CD4-positive, alpha-beta memory T cell (primary cell): Measurements from ENCODE around the gene ZNF423. TPM values are rescaled to one million over a fixed set of nuclear protein-coding genes. Genes with fewer than 3 reads are reported as not detected.
A peak's percentile ranks its signal among the peaks of the same experiment; 100 is the strongest.

Experiments used
- CTCF ChIA-PET: fragments of 350-600 bp; sonication (Branson Sonifier 250); formaldehyde crosslinking; loops from one replicate; lab custom pipeline; 2021; ENCODE audit warnings: inconsistent platforms; ENCODE audit not compliant: partially characterized antibody; lab: Charles Lee
- POLR2A ChIA-PET: fragments of 350-600 bp; sonication (Branson Sonifier 250); formaldehyde crosslinking; loops from one replicate; lab custom pipeline; 2021; ENCODE audit not compliant: partially characterized antibody; lab: Charles Lee
- DNase-seq, 5 donors: peaks; one replicate each; pipeline versions ENCODE4 v3.0.0 to v3.0.0-alpha.2; 2020 to 2022; ENCODE audit warnings: mixed read lengths in 1 of 5
- H3K27ac ChIP-seq: one replicate; pipeline ENCODE4 v1.7.0; 2013; ENCODE audit warnings: low read depth, low read length
- H3K27me3 ChIP-seq: 2 replicates; pipeline ENCODE4 v1.7.0; 2013; ENCODE audit warnings: mild to moderate bottlenecking, low read length, moderate library complexity; ENCODE audit not compliant: insufficient read depth
- H3K36me3 ChIP-seq: 2 replicates; pipeline ENCODE4 v1.7.0; 2013; ENCODE audit warnings: mild to moderate bottlenecking, low read length, moderate library complexity; ENCODE audit not compliant: insufficient read depth
- H3K4me1 ChIP-seq: 2 replicates; pipeline ENCODE4 v1.7.0; 2013; ENCODE audit warnings: mild to moderate bottlenecking, low read length, moderate library complexity; ENCODE audit not compliant: insufficient read depth
- H3K4me3 ChIP-seq, 2 donors: one replicate each; pipeline ENCODE4 v1.7.0; 2013; ENCODE audit warnings: low read length in 2 of 2, mild to moderate bottlenecking in 1 of 2
- H3K9me3 ChIP-seq, 2 donors: one replicate each; pipeline ENCODE4 v1.7.0; 2013; ENCODE audit warnings: low read length in 2 of 2, control low read depth in 1 of 2; ENCODE audit not compliant: control insufficient read depth in 1 of 2
- H3K27ac Mint-ChIP-seq, 7 donors: one replicate each; pipeline ENCODE4 v1.8.0; 2020 to 2021; ENCODE audit warnings: mixed read lengths in 7 of 7, mild to moderate bottlenecking in 6 of 7, inconsistent platforms in 3 of 7, moderate library complexity in 3 of 7
- H3K27me3 Mint-ChIP-seq, 2 donors: one replicate each; pipeline ENCODE4 v1.8.0; 2020 to 2021; ENCODE audit warnings: mixed read lengths in 2 of 2
- H3K36me3 Mint-ChIP-seq, 2 donors: one replicate each; pipeline ENCODE4 v1.8.0; 2020 to 2021; ENCODE audit warnings: mixed read lengths in 2 of 2, inconsistent platforms in 1 of 2, mild to moderate bottlenecking in 1 of 2
- H3K4me1 Mint-ChIP-seq, 4 donors: one replicate each; pipeline ENCODE4 v1.8.0; 2020 to 2021; ENCODE audit warnings: mixed read lengths in 4 of 4, mild to moderate bottlenecking in 1 of 4
- H3K4me3 Mint-ChIP-seq, 8 donors: one replicate each; pipeline ENCODE4 v1.8.0; 2020 to 2021; ENCODE audit warnings: mixed read lengths in 8 of 8, mild to moderate bottlenecking in 7 of 8, moderate library complexity in 6 of 8, inconsistent platforms in 3 of 8
- H3K9me3 Mint-ChIP-seq, 8 donors: one replicate each; pipeline ENCODE4 v1.8.0; 2020 to 2021; ENCODE audit warnings: mixed read lengths in 8 of 8, mild to moderate bottlenecking in 5 of 8, inconsistent platforms in 3 of 8, moderate library complexity in 1 of 8
- intact Hi-C: fragments of 100-400 bp; cut with micrococcal nuclease; formaldehyde crosslinking; loops from one replicate; pipeline ENCODE4 v1.15.1; 2023
- polyA plus RNA-seq, 2 donors: library from polyadenylated mRNA; unstranded; fragments of 300-500 nt; fragmentation: Illumina TruSeq; gene quantifications; one replicate each; pipeline ENCODE4 v1.2.3, GENCODE V29; 2021
- total RNA-seq, 2 experiments: library from RNA; stranded (reverse); gene quantifications; one replicate each; pipeline ENCODE4 v1.2.3, GENCODE V29; 2021

The ZNF423 gene
- total and polyA plus RNA-seq, 4 experiments from 2014 or later, result not detected

DNA sequence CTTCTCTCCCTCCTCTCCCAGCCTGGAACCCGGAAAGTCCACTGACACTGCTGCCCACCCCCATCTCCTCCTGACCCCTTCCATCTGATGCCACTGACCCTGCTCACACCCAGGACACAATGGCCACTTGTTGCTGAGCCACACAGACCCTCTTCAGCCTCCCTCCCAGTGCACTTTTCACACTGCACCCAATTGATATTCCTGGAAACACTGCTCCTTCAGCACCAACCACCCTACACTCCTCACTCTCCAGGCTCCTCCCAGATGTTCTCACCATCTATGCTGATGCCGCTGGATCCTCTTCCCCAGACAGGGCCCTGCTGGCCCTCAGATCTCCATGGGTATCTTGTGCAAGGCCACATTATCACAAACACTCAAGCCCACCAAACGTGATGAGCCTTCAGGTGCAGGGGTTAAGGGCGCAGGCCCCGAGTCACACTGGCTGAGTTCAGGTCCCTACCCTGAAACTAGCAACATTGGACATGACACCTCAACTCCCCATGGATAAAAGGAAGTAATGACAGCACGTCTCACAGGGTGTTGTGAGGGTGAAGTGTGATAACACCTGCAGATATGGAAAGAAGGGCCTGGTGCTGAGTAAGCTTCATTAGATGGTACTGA lies 238.1 kb downstream of the ZNF423 start:
- no peaks in the 10 kb centered on the region for H3K27me3 ChIP-seq
- H3K27me3 Mint-ChIP-seq, result no peaks in the 10 kb centered on the region
- H3K4me3 Mint-ChIP-seq, result no peak overlapping the region
- no peak for DNase-seq
- no peaks in the 10 kb centered on the region for H3K4me1 ChIP-seq
- H3K27ac ChIP-seq, result no peak overlapping the region
- ChIA-PET POLR2A (no interaction called here), CTCF (no interaction called here)
- no peaks in the 10 kb centered on the region for H3K9me3 ChIP-seq
- H3K9me3 Mint-ChIP-seq, result no peaks in the 10 kb centered on the region
- no peaks in the 10 kb centered on the region for H3K36me3 Mint-ChIP-seq
- no peaks in the 10 kb centered on the region for H3K4me1 Mint-ChIP-seq
- intact Hi-C loops, result no loop called here
- H3K36me3 ChIP-seq, result no peaks in the 10 kb centered on the region
- H3K27ac Mint-ChIP-seq, result no peak overlapping the region
- no peak overlapping the region for H3K4me3 ChIP-seq

DNA sequence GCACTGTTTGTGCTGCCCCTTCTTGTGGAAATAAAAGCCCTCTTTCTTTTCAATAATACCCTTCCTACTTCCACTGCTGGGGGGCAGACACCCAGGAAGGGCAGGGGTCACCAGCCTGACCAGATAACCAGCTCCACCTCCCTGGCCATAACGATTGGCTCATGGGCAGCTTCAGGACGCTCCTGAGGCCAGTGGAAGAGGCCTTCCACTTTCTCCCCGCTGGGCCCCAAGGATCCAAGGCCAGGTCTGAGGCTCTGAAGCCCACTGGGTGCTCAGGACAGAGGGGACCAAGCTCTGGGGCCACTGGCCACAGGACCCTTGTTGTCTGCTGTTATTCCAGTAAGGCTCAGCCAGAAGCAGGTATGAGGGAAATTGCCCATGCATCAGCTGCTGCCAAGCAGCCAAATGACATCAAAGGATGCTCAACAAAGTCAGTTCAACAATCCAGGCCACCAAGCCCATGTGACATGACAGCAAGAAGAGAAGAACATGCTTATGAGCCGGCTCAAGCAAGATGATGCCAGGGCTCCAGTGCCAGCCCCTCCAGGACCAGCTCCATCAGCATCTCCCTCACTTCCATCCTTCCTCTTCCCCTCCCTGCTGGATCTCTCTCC lies 238.8 kb downstream of the ZNF423 start:
- Histone ChIP-seq H3K27ac (no peak overlapping the region), H3K9me3 (no peaks in the 10 kb centered on the region), H3K4me1 (no peaks in the 10 kb centered on the region), H3K27me3 (no peaks in the 10 kb centered on the region), H3K36me3 (no peaks in the 10 kb centered on the region), H3K4me3 (no peak overlapping the region)
- CTCF ChIA-PET, result no interaction called here
- Mint-ChIP-seq H3K36me3 (no peaks in the 10 kb centered on the region), H3K27ac (no peak overlapping the region), H3K4me1 (no peaks in the 10 kb centered on the region), H3K4me3 (no peak overlapping the region), H3K27me3 (no peaks in the 10 kb centered on the region), H3K9me3 (no peaks in the 10 kb centered on the region)
- POLR2A ChIA-PET, result no interaction called here
- DNase-seq, result no peak
- intact Hi-C loops, result no loop called here

DNA sequence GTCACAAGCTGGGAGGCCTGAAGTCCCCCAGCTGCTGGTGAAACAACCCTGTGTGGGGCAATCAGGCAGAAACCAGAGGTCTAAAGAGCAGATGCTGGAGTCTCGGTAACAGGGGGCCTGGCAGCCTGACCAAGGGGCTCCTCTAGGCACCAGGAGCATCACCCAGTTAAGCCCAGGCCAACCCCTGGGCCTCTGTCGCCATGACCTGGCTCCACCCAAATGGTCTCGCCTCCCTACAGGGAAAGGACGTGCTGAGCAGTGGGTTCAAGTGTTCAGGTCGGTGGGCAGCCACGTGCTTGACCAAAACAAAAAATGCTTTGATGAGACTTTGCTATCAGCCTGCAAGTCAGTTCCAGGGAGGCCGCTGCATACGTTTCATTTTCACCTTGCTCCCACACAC lies 240.3 kb downstream of the ZNF423 start:
- no peak for DNase-seq
- ChIA-PET CTCF (no interaction called here), POLR2A (no interaction called here)
- Histone ChIP-seq H3K9me3 (no peaks in the 10 kb centered on the region), H3K27ac (no peak overlapping the region), H3K4me1 (no peaks in the 10 kb centered on the region), H3K36me3 (no peaks in the 10 kb centered on the region), H3K27me3 (no peaks in the 10 kb centered on the region), H3K4me3 (no peak overlapping the region)
- intact Hi-C loops, result no loop called here
- H3K27me3 Mint-ChIP-seq, result peaks cover 0 to 3% of the 10 kb centered on the region in 2 donors
- H3K9me3 Mint-ChIP-seq, result no peaks in the 10 kb centered on the region
- H3K27ac Mint-ChIP-seq, result no peak overlapping the region
- no peak overlapping the region for H3K4me3 Mint-ChIP-seq
- H3K36me3 Mint-ChIP-seq, result no peaks in the 10 kb centered on the region
- no peaks in the 10 kb centered on the region for H3K4me1 Mint-ChIP-seq

DNA sequence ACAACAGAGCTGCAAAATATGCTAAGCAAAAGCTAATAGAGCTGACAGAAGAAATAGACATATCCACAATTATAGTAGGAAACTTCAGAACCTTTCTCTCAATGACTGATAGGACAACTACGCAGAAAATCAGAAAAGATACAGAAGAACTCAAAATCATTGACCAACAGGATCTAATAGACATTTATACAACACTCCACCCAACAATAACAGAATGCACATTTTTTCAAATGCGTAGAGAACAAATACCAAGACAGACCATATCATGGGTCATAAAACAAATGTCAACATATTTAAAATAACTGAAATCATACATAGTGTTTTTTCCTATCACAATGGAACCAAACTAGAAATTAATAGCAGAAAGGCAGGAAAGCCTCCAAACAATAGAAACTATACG lies 244.9 kb downstream of the ZNF423 start:
- DNase-seq, result no peak
- Histone ChIP-seq H3K4me1 (no peaks in the 10 kb centered on the region), H3K27me3 (no peaks in the 10 kb centered on the region), H3K36me3 (no peaks in the 10 kb centered on the region), H3K4me3 (no peak overlapping the region), H3K27ac (no peak overlapping the region), H3K9me3 (no peaks in the 10 kb centered on the region)
- Mint-ChIP-seq H3K27ac (no peak overlapping the region), H3K4me1 (no peaks in the 10 kb centered on the region), H3K36me3 (no peaks in the 10 kb centered on the region), H3K27me3 (peaks cover 14 to 25% of the 10 kb centered on the region in 2 donors), H3K9me3 (no peaks in the 10 kb centered on the region), H3K4me3 (no peak overlapping the region)
- ChIA-PET POLR2A (no interaction called here), CTCF (no interaction called here)
- intact Hi-C loops, result no loop called here

DNA sequence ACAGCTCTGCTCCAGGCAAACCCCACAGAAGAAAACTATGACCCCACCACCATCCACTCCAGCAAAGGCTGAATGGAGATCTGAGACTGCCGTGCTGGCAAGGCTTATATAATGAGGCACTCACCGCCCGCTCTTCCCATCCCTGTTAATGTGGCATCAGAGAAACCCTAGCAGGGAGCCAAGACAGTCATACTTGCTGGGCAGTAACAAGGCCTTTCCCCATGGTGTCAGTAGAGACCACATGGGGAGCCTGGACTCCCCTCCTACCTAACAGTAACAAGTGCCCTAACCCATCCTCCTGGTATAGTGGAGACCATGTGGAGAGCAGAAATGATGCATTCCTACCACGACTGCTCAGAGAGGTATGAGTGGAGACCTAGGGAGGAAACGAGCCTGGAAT lies 247.1 kb downstream of the ZNF423 start:
- H3K9me3 Mint-ChIP-seq, result no peaks in the 10 kb centered on the region
- no peak for DNase-seq
- no peak overlapping the region for H3K4me3 Mint-ChIP-seq
- Histone ChIP-seq H3K9me3 (no peaks in the 10 kb centered on the region), H3K4me3 (no peak overlapping the region), H3K27ac (no peak overlapping the region), H3K27me3 (peaks cover 3% of the 10 kb centered on the region), H3K4me1 (no peaks in the 10 kb centered on the region), H3K36me3 (no peaks in the 10 kb centered on the region)
- H3K27ac Mint-ChIP-seq, result no peak overlapping the region
- CTCF ChIA-PET, result no interaction called here
- peaks cover 21 to 29% of the 10 kb centered on the region in 2 donors for H3K27me3 Mint-ChIP-seq
- no peaks in the 10 kb centered on the region for H3K4me1 Mint-ChIP-seq
- H3K36me3 Mint-ChIP-seq, result no peaks in the 10 kb centered on the region
- POLR2A ChIA-PET, result no interaction called here
- intact Hi-C loops, result no loop called here

DNA sequence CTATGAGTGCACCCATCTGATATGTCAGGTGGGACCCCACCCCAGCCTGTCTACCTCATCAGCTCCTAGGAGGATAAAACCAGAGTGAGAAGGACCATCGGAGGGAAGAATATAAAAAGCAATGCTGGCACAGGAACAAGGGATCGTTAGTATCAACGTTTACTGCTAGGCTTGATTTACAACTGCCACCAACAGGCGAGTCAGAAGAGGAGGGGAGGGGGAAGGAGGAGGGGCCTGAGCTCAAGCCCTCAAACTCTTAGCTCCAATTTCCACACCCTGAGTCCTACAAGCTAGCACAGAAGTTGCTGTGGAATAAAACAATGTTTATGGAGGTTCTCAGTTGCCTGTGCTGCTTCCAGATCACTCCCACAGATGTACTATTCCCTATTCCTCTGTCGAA lies 247.8 kb downstream of the ZNF423 start:
- H3K36me3 ChIP-seq, result no peaks in the 10 kb centered on the region
- Mint-ChIP-seq H3K4me1 (no peaks in the 10 kb centered on the region), H3K9me3 (no peaks in the 10 kb centered on the region), H3K4me3 (peak overlapping the region in 1 of 8 donors; percentile 26), H3K27me3 (peaks cover 21 to 29% of the 10 kb centered on the region in 2 donors), H3K27ac (no peak overlapping the region), H3K36me3 (no peaks in the 10 kb centered on the region)
- peaks cover 3% of the 10 kb centered on the region for H3K27me3 ChIP-seq
- H3K9me3 ChIP-seq, result no peaks in the 10 kb centered on the region
- no peak overlapping the region for H3K4me3 ChIP-seq
- H3K27ac ChIP-seq, result no peak overlapping the region
- ChIA-PET CTCF (no interaction called here), POLR2A (no interaction called here)
- no peak for DNase-seq
- intact Hi-C loops, result no loop called here
- H3K4me1 ChIP-seq, result no peaks in the 10 kb centered on the region

DNA sequence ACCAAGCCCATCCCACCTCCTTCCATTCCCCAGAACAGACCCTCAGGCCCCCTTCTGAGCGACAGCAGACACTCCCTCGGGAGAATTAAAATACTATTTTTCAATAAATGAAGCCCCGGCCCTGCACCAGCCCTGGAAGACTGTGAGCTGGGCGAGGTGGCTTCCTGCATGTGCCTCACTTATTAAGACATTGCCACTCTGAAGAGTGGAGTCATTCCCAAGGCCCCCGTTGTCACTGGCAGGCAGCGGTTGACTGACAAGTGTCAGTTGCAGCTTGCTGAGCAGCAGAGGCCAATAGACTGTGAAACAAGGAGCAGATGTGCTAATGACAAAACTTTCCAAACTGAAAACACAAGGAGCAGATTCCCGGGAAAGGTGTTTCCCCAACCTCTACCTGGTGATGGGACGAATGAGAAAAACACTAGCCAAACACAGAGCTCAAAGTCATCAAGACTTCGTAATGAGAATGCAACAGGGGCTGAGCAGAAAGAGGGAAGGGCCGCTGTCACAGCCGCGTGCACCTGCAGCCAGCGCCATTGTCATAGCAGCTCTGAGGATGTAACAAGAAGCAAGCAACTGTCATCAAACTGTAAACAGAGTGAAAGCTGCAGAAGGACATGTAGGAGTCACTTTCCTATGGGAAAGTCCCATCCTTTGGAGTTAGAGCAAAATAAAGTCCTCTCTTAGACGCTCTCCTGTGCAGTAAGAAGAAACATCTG lies 250.2 kb downstream of the ZNF423 start:
- Histone ChIP-seq H3K4me1 (no peaks in the 10 kb centered on the region), H3K27ac (no peak overlapping the region), H3K36me3 (no peaks in the 10 kb centered on the region), H3K27me3 (peaks cover 3% of the 10 kb centered on the region), H3K4me3 (no peak overlapping the region), H3K9me3 (no peaks in the 10 kb centered on the region)
- ChIA-PET CTCF (interaction anchor here (1.1 kb wide), 1 partner anchor 12 kb away, joined by 3 read pairs; no protein-coding TSS in a partner anchor), POLR2A (no interaction called here)
- Mint-ChIP-seq H3K9me3 (no peaks in the 10 kb centered on the region), H3K27me3 (peaks cover 21 to 26% of the 10 kb centered on the region in 2 donors), H3K4me3 (no peak overlapping the region), H3K27ac (no peak overlapping the region), H3K4me1 (no peaks in the 10 kb centered on the region), H3K36me3 (no peaks in the 10 kb centered on the region)
- intact Hi-C loops, result no loop called here
- DNase-seq, result no peak
